Activated CD4-positive, CD25-positive, alpha-beta regulatory T cell (primary cell): Measurements from ENCODE around the gene RHCG.

Source experiments
- DNase-seq, 4 experiments: peaks; one replicate each; lab custom pipeline; 2025; lab: John Stamatoyannopoulos, UW

RHCG gene

GRCh38 chr15:89496155-89497098 is at the start of gene RHCG:
Gene RHCG (minus strand): TSS chr15:89496583. CDS start chr15:89496544, 39 bp downstream.
- DNase-seq: no peak

GRCh38 chr15:89543389-89543788 is 47.0 kb upstream of the RHCG start:
- DNase-seq: no peak

- DNase-seq: no peak
Observed at GRCh38 chr15:89542369-89542768, 46.0 kb upstream of the RHCG start.

- DNase-seq: no peak
Observed at GRCh38 chr15:89539027-89539426, 42.6 kb upstream of the RHCG start.

GRCh38 chr15:89533861-89534544 is 37.6 kb upstream of the RHCG start:
- DNase-seq: no peak

GRCh38 chr15:89531796-89532537 is 35.6 kb upstream of the RHCG start:
- no peak for DNase-seq

GRCh38 chr15:89530976-89531375 is 34.6 kb upstream of the RHCG start:
- DNase-seq: no peak

- no peak for DNase-seq
Observed at GRCh38 chr15:89528757-89529352, 32.5 kb upstream of the RHCG start.

- no peak for DNase-seq
Observed at GRCh38 chr15:89526601-89527441, 30.4 kb upstream of the RHCG start.

- no peak for DNase-seq
Observed at GRCh38 chr15:89526181-89526580, 29.8 kb upstream of the RHCG start.

- no peak for DNase-seq
Observed at GRCh38 chr15:89524184-89524583, 27.8 kb upstream of the RHCG start.

- DNase-seq: no peak
Observed at GRCh38 chr15:89523101-89523500, 26.7 kb upstream of the RHCG start.

GRCh38 chr15:89521605-89522004 is 25.2 kb upstream of the RHCG start:
- DNase-seq: no peak

GRCh38 chr15:89515477-89515876 is 19.1 kb upstream of the RHCG start:
- no peak for DNase-seq

- DNase-seq: no peak
Observed at GRCh38 chr15:89514596-89515406, 18.4 kb upstream of the RHCG start.

- DNase-seq: no peak
Observed at GRCh38 chr15:89514186-89514585, 17.8 kb upstream of the RHCG start.

GRCh38 chr15:89513284-89513683 is 16.9 kb upstream of the RHCG start:
- no peak for DNase-seq

GRCh38 chr15:89512631-89513030 is 16.2 kb upstream of the RHCG start:
- no peak for DNase-seq

GRCh38 chr15:89506026-89506686 is 9.8 kb upstream of the RHCG start:
- DNase-seq: no peak

- DNase-seq: no peak
Observed at GRCh38 chr15:89504166-89504565, 7.8 kb upstream of the RHCG start.
